Erythroblast (primary cell): ENCODE measurements around the gene SELENOT.

Experiments used
- GATA1 ChIP-seq: IDR thresholded peaks from 2 replicates; pipeline ENCODE4 v1.6.1; 2011; ENCODE audit warnings: low read depth, mild to moderate bottlenecking, control low read depth, low read length, moderate library complexity
- POLR2A ChIP-seq: IDR thresholded peaks from 2 replicates; pipeline ENCODE4 v1.6.1; 2011; ENCODE audit warnings: mild to moderate bottlenecking, low read length

DNA sequence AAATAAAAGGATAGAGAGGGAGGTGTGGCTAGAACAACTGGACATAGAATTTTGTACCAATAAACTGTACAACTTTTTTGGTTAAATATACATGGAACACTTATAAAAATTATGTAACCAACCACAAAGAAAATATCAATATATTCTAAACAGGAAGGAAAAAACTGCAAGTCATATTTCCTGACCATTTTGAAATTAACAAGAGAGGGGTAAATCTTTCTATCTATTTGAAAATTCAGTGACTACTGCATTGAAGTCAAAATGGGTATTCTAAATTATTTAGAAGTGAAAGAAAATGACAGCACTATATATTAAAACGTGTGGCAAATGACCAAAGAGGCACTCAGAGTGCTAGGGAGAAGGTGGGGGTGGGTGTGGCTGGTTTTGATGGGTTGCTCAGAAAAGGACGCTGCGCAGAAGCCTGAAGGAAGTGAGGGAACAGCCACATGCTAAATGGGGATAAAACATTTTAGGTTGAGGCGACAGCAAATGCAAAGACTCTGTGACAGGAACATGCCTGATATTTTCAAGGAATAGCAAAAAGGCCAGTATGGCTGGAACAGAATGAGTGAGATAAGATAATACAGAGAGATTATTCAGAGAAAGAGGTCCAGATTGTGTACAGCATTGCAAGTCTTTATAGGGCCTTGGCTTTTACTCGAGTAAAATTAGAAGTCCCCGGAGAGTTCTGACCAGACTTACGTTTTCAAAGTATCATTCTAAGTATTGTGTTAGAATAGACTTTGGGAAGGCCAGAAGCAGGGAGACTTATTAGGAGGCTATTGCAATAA lies 59.5 kb downstream of the SELENOT start:
- TF ChIP-seq POLR2A (no peak), GATA1 (no peak)
